Esophagus squamous epithelium (tissue), 5 donors: ENCODE data around the gene BNC2. TPM values are rescaled to one million over a fixed set of nuclear protein-coding genes. Genes with fewer than 3 reads are reported as not detected.

Experiments used
- DNase-seq: peaks from one replicate; lab custom pipeline; 2025; lab: John Stamatoyannopoulos, UW
- H3K27ac ChIP-seq, 4 donors: fragments of 200-600 bp; sonication (generic); one replicate each; pipeline ENCODE4 v1.5.1; 2016 to 2019; ENCODE audit warnings: mild to moderate bottlenecking in 1 of 4
- H3K27me3 ChIP-seq, 4 donors: fragments of 200-600 bp; sonication (generic); 1 replicate in 3 of 4; 2 replicates in 1 of 4; pipeline versions ENCODE4 v1.5.1 to v1.6.0; 2017 to 2021; ENCODE audit warnings: antibody characterized with exemption in 1 of 4
- H3K36me3 ChIP-seq, 3 donors: fragments of 200-600 bp; sonication (generic); one replicate each; pipeline ENCODE4 v1.5.1; 2016 to 2019
- H3K4me1 ChIP-seq, 3 donors: fragments of 200-600 bp; sonication (generic); one replicate each; pipeline ENCODE4 v1.5.1; 2017 to 2019
- H3K4me3 ChIP-seq, 4 donors: fragments of 200-600 bp; sonication (generic); 1 replicate in 3 of 4; 2 replicates in 1 of 4; pipeline ENCODE4 v1.5.1; 2016 to 2019; ENCODE audit warnings: mild to moderate bottlenecking in 2 of 4, moderate library complexity in 1 of 4
- H3K9me3 ChIP-seq, 3 donors: fragments of 200-600 bp; sonication (generic); one replicate each; pipeline ENCODE4 v1.5.1; 2016 to 2019
- CTCF ChIP-seq, 6 experiments: fragments of 450-650 bp in 4 of 6; fragments of 200-600 bp in 2 of 6; sonication (generic) in 2 of 6; IDR thresholded peaks; one replicate each; pipeline ENCODE4 v1.5.1; 2016 to 2019; ENCODE audit warnings: antibody characterized with exemption in 6 of 6, mild to moderate bottlenecking in 4 of 6, moderate library complexity in 4 of 6
- POLR2A ChIP-seq, 4 donors: fragments of 450-650 bp; IDR thresholded peaks; one replicate each; pipeline ENCODE4 v1.6.1; 2017; ENCODE audit warnings: antibody characterized with exemption in 4 of 4, mild to moderate bottlenecking in 4 of 4, moderate library complexity in 3 of 4
- WGBS, 2 donors: methylation state at CpG; one replicate each; pipeline ENCODE4 v1.1.5; 2018; 5-methylcytosine and 5-hydroxymethylcytosine counted together
- intact Hi-C: fragments of 100-400 bp; cut with DNase I; formaldehyde crosslinking; loops from one replicate; pipeline ENCODE4 v1.15.0; 2022
- total RNA-seq, 4 donors: library from RNA; depleted of rRNA; stranded (reverse); fragments of >200 nt; gene quantifications; one replicate each; pipeline ENCODE4 v1.1.0, GENCODE V29; 2016
- donor health status: DM: yes; HTN: yes; CAD: no.

BNC2 gene
- total RNA-seq, 4 donors from 2014 or later, result 3.6 to 41.8 (median 8.5) TPM

GRCh38 chr9:16417161-16417560, 453.3 kb downstream of the BNC2 start:
- TF ChIP-seq CTCF (IDR thresholded peaks at IDR 0.05), result no peak
- TF ChIP-seq POLR2A (IDR thresholded peaks at IDR 0.05), result no peak
- peaks cover 0 to 3% (median 0%) of the 10 kb centered on the region in 3 donors for H3K4me1 ChIP-seq
- H3K36me3 ChIP-seq, result no peaks in the 10 kb centered on the region
- H3K27me3 ChIP-seq, result no peaks in the 10 kb centered on the region
- H3K4me3 ChIP-seq, result peak overlapping the region in 1 of 4 donors; percentile 21
- no peaks in the 10 kb centered on the region for H3K9me3 ChIP-seq
- DNase-seq, result no peak
- H3K27ac ChIP-seq, result peak overlapping the region in 3 of 4 donors; percentile 16 to 61 (median 37)
- 33 to 44% methylated on average over 3 of the region's 3 CpGs for WGBS, 2 donors
- intact Hi-C loops, result no loop called here

- Histone ChIP-seq H3K36me3 (no peaks in the 10 kb centered on the region), H3K27ac (peak overlapping the region in 1 of 4 donors; percentile 3), H3K4me1 (peaks cover 0 to 10% (median 0%) of the 10 kb centered on the region in 3 donors), H3K9me3 (no peaks in the 10 kb centered on the region), H3K4me3 (no peak overlapping the region), H3K27me3 (no peaks in the 10 kb centered on the region)
- intact Hi-C loops, result no loop called here
- 20 to 35% methylated on average over 3 of the region's 3 CpGs for WGBS, 2 donors
- DNase-seq, result no peak
- TF ChIP-seq POLR2A (IDR thresholded peaks at IDR 0.05), result no peak
- no peak for TF ChIP-seq CTCF (IDR thresholded peaks at IDR 0.05)
These were observed 456.0 kb downstream of the BNC2 start for GRCh38 chr9:16414451-16414850.

GRCh38 chr9:16413509-16414016, 456.9 kb downstream of the BNC2 start:
- Histone ChIP-seq H3K9me3 (no peaks in the 10 kb centered on the region), H3K27ac (peak overlapping the region in 3 of 4 donors; percentile 3 to 74 (median 57)), H3K4me1 (peaks cover 0 to 10% (median 0%) of the 10 kb centered on the region in 3 donors), H3K4me3 (no peak overlapping the region), H3K36me3 (no peaks in the 10 kb centered on the region), H3K27me3 (no peaks in the 10 kb centered on the region)
- no peak for DNase-seq
- WGBS, 2 donors, result 65 to 72% methylated on average over 9 of the region's 9 CpGs
- TF ChIP-seq CTCF (IDR thresholded peaks at IDR 0.05) (no peak), POLR2A (IDR thresholded peaks at IDR 0.05) (no peak)
- intact Hi-C loops, result no loop called here

- H3K27me3 ChIP-seq, result no peaks in the 10 kb centered on the region
- WGBS, 2 donors, result 69 to 84% methylated on average over 4 of the region's 4 CpGs
- no peak overlapping the region for H3K4me3 ChIP-seq
- no peaks in the 10 kb centered on the region for H3K36me3 ChIP-seq
- H3K4me1 ChIP-seq, result peaks cover 0 to 7% (median 0%) of the 10 kb centered on the region in 3 donors
- TF ChIP-seq CTCF (IDR thresholded peaks at IDR 0.05) (no peak), POLR2A (IDR thresholded peaks at IDR 0.05) (no peak)
- H3K27ac ChIP-seq, result no peak overlapping the region
- DNase-seq, result no peak
- no peaks in the 10 kb centered on the region for H3K9me3 ChIP-seq
- intact Hi-C loops, result no loop called here
These were observed 457.7 kb downstream of the BNC2 start for GRCh38 chr9:16412740-16413139.

GRCh38 chr9:16411311-16411710, 459.2 kb downstream of the BNC2 start:
- Histone ChIP-seq H3K4me3 (no peak overlapping the region), H3K27me3 (no peaks in the 10 kb centered on the region), H3K27ac (no peak overlapping the region), H3K36me3 (no peaks in the 10 kb centered on the region), H3K4me1 (peaks cover 0 to 7% (median 0%) of the 10 kb centered on the region in 3 donors), H3K9me3 (no peaks in the 10 kb centered on the region)
- intact Hi-C loops, result no loop called here
- DNase-seq, result no peak
- TF ChIP-seq POLR2A (IDR thresholded peaks at IDR 0.05), result no peak
- no peak for TF ChIP-seq CTCF (IDR thresholded peaks at IDR 0.05)
- WGBS, 2 donors, result 39 to 48% methylated on average over 4 of the region's 4 CpGs
